Endodermal cell (in vitro differentiated cells): ENCODE data around the gene TNFAIP2. TPM values are rescaled to one million over a fixed set of nuclear protein-coding genes. Genes with fewer than 3 reads are reported as not detected.
"Not testable (repeated sequence)": the region's sequence is repeated elsewhere in the genome, so short reads cannot be mapped to it uniquely, and the experiment has no call there.

Experiments
- DNase-seq: peaks from one replicate; pipeline ENCODE4 v3.0.0-alpha.2; 2017
- H3K27ac ChIP-seq: 2 replicates; pipeline ENCODE4 v1.5.1; 2013; ENCODE audit warnings: mild to moderate bottlenecking, low read depth, low read length, moderate library complexity
- H3K27me3 ChIP-seq: 2 replicates; pipeline ENCODE4 v1.6.1; 2013; ENCODE audit warnings: mild to moderate bottlenecking, low read length, moderate library complexity; ENCODE audit not compliant: insufficient read depth, control insufficient read depth, poor library complexity, severe bottlenecking
- H3K36me3 ChIP-seq: 2 replicates; pipeline ENCODE4 v1.7.0; 2013; ENCODE audit warnings: mild to moderate bottlenecking, low read length, moderate library complexity; ENCODE audit not compliant: control insufficient read depth, insufficient read depth
- H3K4me1 ChIP-seq: one replicate; pipeline ENCODE4 v1.7.0; 2013; ENCODE audit warnings: low read length; ENCODE audit not compliant: control insufficient read depth, insufficient read depth
- H3K4me3 ChIP-seq: 2 replicates; pipeline ENCODE4 v1.5.1; 2013; ENCODE audit warnings: mild to moderate bottlenecking, low read length, moderate library complexity
- H3K9ac ChIP-seq: 2 replicates; pipeline ENCODE4 v1.6.1; 2013; ENCODE audit warnings: mild to moderate bottlenecking, low read length, moderate library complexity; ENCODE audit not compliant: poor library complexity, severe bottlenecking; ENCODE audit errors: extremely low read depth
- H3K9me3 ChIP-seq: 2 replicates; pipeline ENCODE4 v1.6.1; 2013; ENCODE audit warnings: mild to moderate bottlenecking, low read length, moderate library complexity; ENCODE audit not compliant: control insufficient read depth
- H3K27ac Mint-ChIP-seq: 2 replicates; pipeline ENCODE4 v1.8.0; 2020; ENCODE audit warnings: mixed read lengths
- H3K27me3 Mint-ChIP-seq: 2 replicates; pipeline ENCODE4 v1.8.0; 2021; ENCODE audit warnings: mild to moderate bottlenecking, mixed read lengths; ENCODE audit not compliant: insufficient read depth
- H3K36me3 Mint-ChIP-seq: 2 replicates; pipeline ENCODE4 v1.8.0; 2020; ENCODE audit warnings: low read depth, mixed read lengths
- H3K4me1 Mint-ChIP-seq: 2 replicates; pipeline ENCODE4 v1.8.0; 2020; ENCODE audit warnings: mixed read lengths
- H3K4me3 Mint-ChIP-seq: 2 replicates; pipeline ENCODE4 v1.8.0; 2020; ENCODE audit warnings: mild to moderate bottlenecking, moderate library complexity, mixed read lengths
- H3K9me3 Mint-ChIP-seq: 2 replicates; pipeline ENCODE4 v1.8.0; 2020; ENCODE audit warnings: mild to moderate bottlenecking, mixed read lengths
- CTCF ChIP-seq: fragments of 200-600 bp; sonication (generic); conservative IDR thresholded peaks from 2 replicates; pipeline ENCODE4 v1.5.0; 2021; ENCODE audit warnings: antibody characterized with exemption, mild to moderate bottlenecking
- WGBS, 2 experiments: methylation state at CpG; one replicate each; pipeline versions ENCODE4 v1.1.5 to v1.1.7; 2013; ENCODE audit warnings: missing lambda C conversion rate in 2 of 2, mixed read lengths in 1 of 2; ENCODE audit not compliant: insufficient coverage in 1 of 2, insufficient read length in 1 of 2; 5-methylcytosine and 5-hydroxymethylcytosine counted together
- total RNA-seq, 2 donors: library from RNA; stranded (reverse); fragmentation: NEBNext Ultra II Directional in 1 of 2; extraction: Animal tissue kit (Norgen Biotek cat#: 25700) in 1 of 2; gene quantifications; 2 replicates in 1 of 2; 3 replicates in 1 of 2; pipeline ENCODE4 v1.2.1, GENCODE V29; 2021

TNFAIP2 gene
- total RNA-seq, 2 donors from 2014 or later, result 16.8 to 19.4 TPM

GRCh38 chr14:103116636-103117035, 6.6 kb upstream of the TNFAIP2 start:
- Histone ChIP-seq H3K27ac (no peak overlapping the region), H3K9ac (no peak overlapping the region), H3K27me3 (no peaks in the 10 kb centered on the region), H3K36me3 (no peaks in the 10 kb centered on the region), H3K4me1 (no peaks in the 10 kb centered on the region), H3K9me3 (no peaks in the 10 kb centered on the region), H3K4me3 (no peak overlapping the region)
- Mint-ChIP-seq H3K27ac (no peak overlapping the region), H3K27me3 (peaks cover 2% of the 10 kb centered on the region), H3K36me3 (no peaks in the 10 kb centered on the region), H3K4me3 (no peak overlapping the region), H3K4me1 (peaks cover 2% of the 10 kb centered on the region), H3K9me3 (no peaks in the 10 kb centered on the region)
- no peak for TF ChIP-seq CTCF
- DNase-seq, result no peak
- WGBS, 2 experiments, result 94 to 95% methylated on average over 15 to 17 of the region's 17 CpGs

- H3K9me3 Mint-ChIP-seq, H3K36me3 Mint-ChIP-seq: not testable (repeated sequence)
- WGBS, 2 experiments, result 95 to 100% methylated on average over 1 to 7 of the region's 7 CpGs
Observed at GRCh38 chr14:103117499-103117898, 5.8 kb upstream of the TNFAIP2 start.

DNA sequence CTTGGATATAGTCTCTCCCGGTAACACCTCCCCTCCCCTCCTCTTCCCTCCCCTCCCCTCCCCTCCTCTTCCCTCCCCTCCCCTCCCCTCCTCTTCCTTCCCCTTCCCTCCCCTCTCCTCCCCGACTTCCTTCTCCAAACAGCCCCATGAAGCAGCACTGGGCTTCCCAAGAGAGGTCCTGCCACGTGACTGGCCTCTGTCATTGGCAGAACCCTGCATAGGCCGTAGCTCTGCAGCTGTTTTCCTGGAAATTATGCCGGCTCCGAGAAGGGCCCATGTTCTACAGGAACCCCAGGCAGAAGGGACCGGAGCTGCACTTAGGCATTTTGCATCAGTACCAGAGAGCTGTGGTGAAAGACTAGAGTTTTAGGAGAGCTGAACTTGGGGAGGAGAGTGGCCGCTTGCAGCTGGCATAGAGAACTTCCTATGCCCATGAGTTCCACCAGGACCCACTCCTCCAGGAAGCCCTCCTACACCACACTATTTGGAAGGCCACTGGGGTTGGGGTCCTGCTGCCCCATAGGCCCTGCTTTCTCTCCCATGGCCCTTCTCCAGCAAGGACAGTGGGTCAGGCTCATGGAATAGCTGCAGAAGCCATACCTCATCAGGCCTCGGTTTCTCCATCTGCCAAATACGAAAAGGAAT, 5.1 kb upstream of the TNFAIP2 start:
- Mint-ChIP-seq H3K36me3 (no peaks in the 10 kb centered on the region), H3K9me3 (no peaks in the 10 kb centered on the region), H3K4me3 (no peak overlapping the region), H3K27ac (no peak overlapping the region), H3K4me1 (peaks cover 6% of the 10 kb centered on the region), H3K27me3 (peaks cover 7% of the 10 kb centered on the region)
- Histone ChIP-seq H3K9ac (no peak overlapping the region), H3K9me3 (no peaks in the 10 kb centered on the region), H3K27me3 (no peaks in the 10 kb centered on the region), H3K4me3 (no peak overlapping the region), H3K36me3 (no peaks in the 10 kb centered on the region), H3K27ac (no peak overlapping the region), H3K4me1 (no peaks in the 10 kb centered on the region)
- whole genome bisulfite sequencing, 2 experiments, result 78 to 79% methylated on average over 5 to 9 of the region's 10 CpGs
- peak; percentile 62 for DNase-seq
- no peak for TF ChIP-seq CTCF

More at GRCh38 chr14:103117499-103117898, 5.8 kb upstream of the TNFAIP2 start:
- not testable (repeated sequence) for H3K4me3 ChIP-seq, H3K27me3 ChIP-seq, H3K27ac Mint-ChIP-seq, H3K4me1 Mint-ChIP-seq, H3K4me3 Mint-ChIP-seq, H3K9ac ChIP-seq, H3K9me3 ChIP-seq, H3K27ac ChIP-seq, H3K27me3 Mint-ChIP-seq, H3K36me3 ChIP-seq, DNase-seq, H3K4me1 ChIP-seq
